Coronary artery (tissue), 2 donors: ENCODE data around the gene ARHGEF3.
"Not testable (repeated sequence)": the region's sequence is repeated elsewhere in the genome, so short reads cannot be mapped to it uniquely, and the experiment has no call there.

Source experiments
- DNase-seq: peaks from one replicate; pipeline ENCODE4 v3.0.0-alpha.2; 2017; ENCODE audit warnings: low spot score
- H3K27ac ChIP-seq, 2 donors: fragments of 200-600 bp; sonication (generic); one replicate each; pipeline ENCODE4 v1.5.1; 2016 to 2019
- H3K4me3 ChIP-seq: fragments of 200-600 bp; sonication (generic); 2 replicates; pipeline ENCODE4 v1.5.1; 2016; ENCODE audit warnings: mild to moderate bottlenecking, moderate library complexity
- CTCF ChIP-seq: fragments of 200-600 bp; sonication (generic); IDR thresholded peaks from one replicate; pipeline ENCODE4 v1.5.1; 2019; ENCODE audit warnings: antibody characterized with exemption

The ARHGEF3 gene

DNA sequence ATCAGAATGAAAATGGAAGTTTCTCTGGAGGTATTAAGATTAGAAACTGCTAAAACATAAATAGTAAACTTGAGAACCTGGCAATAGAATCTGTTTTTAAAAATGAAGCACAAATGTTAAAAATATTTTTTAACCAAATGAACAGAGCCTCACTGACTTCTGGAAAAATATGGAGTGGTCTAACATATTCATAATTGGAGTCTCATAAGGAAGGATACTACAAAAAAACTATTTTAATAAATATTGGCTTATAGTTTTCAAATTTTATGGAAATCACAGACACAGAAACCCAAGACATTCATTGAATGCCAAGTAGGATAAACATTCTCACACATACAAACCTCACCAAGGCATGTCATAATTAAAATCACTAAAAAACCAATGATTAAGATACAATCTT lies 95.1 kb downstream of the ARHGEF3 start:
- Histone ChIP-seq H3K27ac (no peak overlapping the region), H3K4me3 (no peak overlapping the region)
- TF ChIP-seq CTCF = no peak
- DNase-seq = no peak

DNA sequence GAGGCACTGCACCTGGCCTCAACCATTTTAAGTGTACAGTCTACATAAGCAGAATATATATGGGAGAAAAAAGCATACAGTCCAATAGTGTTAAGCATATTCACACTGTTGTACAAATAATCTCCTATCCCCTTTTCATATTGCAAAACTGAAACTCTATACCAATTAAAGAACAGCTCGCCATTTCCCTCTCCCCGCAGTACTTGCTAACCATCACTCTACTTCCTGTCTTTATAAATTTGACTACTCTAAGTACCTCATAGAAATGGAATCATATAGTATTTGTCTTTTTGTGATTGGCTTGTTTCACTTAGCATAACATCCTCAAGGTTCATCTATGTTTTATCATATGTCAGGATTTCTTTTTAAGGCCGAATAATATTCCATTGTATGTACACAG lies 97.0 kb downstream of the ARHGEF3 start:
- no peak for TF ChIP-seq CTCF
- Histone ChIP-seq H3K4me3 (no peak overlapping the region), H3K27ac (no peak overlapping the region)
- DNase-seq = no peak

- no peak overlapping the region for H3K27ac ChIP-seq
- peak; percentile 83 for TF ChIP-seq CTCF
- no peak for DNase-seq
- no peak overlapping the region for H3K4me3 ChIP-seq
These were observed 99.0 kb downstream of the ARHGEF3 start for GRCh38 chr3:56702490-56703315.

DNA sequence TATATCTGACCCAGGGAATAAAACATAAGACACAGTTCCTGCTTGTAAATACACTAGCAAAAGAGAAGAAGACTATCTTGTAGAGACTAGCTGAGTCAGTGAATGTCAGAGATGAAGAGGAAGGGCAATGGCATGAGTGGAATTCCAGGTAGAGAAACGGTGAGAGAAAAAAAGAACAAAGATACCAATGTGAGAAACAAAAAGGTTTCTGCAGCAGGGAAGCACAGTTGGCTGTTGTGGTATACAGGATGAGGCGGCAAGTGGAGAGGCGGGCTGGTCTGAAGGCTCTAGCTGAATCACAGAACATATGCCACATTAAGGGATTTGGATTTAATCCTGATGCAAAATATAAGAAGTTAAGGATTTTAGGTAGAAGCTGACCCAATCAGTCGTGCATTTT lies 101.6 kb downstream of the ARHGEF3 start:
- no peak for DNase-seq
- Histone ChIP-seq H3K4me3 (no peak overlapping the region), H3K27ac (no peak overlapping the region)
- no peak for TF ChIP-seq CTCF

- no peak for TF ChIP-seq CTCF
- Histone ChIP-seq H3K27ac (no peak overlapping the region), H3K4me3 (no peak overlapping the region)
- DNase-seq = no peak
These were observed 106.7 kb downstream of the ARHGEF3 start for GRCh38 chr3:56694867-56695683.

DNA sequence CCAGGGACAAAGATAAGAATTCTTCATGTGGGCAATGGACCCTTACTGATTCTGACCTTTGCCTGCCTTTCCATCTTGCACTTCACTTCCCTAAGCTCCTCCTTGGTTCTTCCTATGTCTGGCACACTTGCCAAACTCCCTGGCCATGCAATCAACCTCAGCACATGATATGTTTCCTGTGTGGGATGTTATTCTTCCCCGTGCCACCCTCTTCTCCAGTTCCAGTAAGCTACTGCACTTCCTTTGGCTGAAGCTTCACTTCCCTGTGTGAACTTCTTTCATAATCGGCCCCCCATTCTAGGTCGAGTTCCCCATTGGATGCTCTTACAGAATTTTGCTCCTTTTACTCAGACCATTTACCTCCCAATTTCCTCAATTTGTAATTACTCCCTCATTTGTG lies 108.0 kb downstream of the ARHGEF3 start:
- TF ChIP-seq CTCF = no peak
- no peak overlapping the region for H3K4me3 ChIP-seq
- no peak overlapping the region for H3K27ac ChIP-seq
- no peak for DNase-seq

GRCh38 chr3:56692520-56693433 lies 109.0 kb downstream of the ARHGEF3 start:
- not testable (repeated sequence) for H3K4me3 ChIP-seq, DNase-seq
- peak overlapping the region in 1 of 2 donors; percentile 5 for H3K27ac ChIP-seq

- DNase-seq, H3K4me3 ChIP-seq, H3K27ac ChIP-seq: not testable (repeated sequence)
These were observed 109.8 kb downstream of the ARHGEF3 start for GRCh38 chr3:56692001-56692365.
